Esophagus squamous epithelium (tissue), 5 donors: ENCODE results near the gene SPATA13. TPM values are rescaled to one million over a fixed set of nuclear protein-coding genes. Genes with fewer than 3 reads are reported as not detected.
"Not testable (repeated sequence)": the region's sequence is repeated elsewhere in the genome, so short reads cannot be mapped to it uniquely, and the experiment has no call there.

Experiments used
- DNase-seq: peaks from one replicate; lab custom pipeline; 2025; lab: John Stamatoyannopoulos, UW
- H3K27ac ChIP-seq, 4 donors: fragments of 200-600 bp; sonication (generic); one replicate each; pipeline ENCODE4 v1.5.1; 2016 to 2019; ENCODE audit warnings: mild to moderate bottlenecking in 1 of 4
- H3K27me3 ChIP-seq, 4 donors: fragments of 200-600 bp; sonication (generic); 1 replicate in 3 of 4; 2 replicates in 1 of 4; pipeline versions ENCODE4 v1.5.1 to v1.6.0; 2017 to 2021; ENCODE audit warnings: antibody characterized with exemption in 1 of 4
- H3K36me3 ChIP-seq, 3 donors: fragments of 200-600 bp; sonication (generic); one replicate each; pipeline ENCODE4 v1.5.1; 2016 to 2019
- H3K4me1 ChIP-seq, 3 donors: fragments of 200-600 bp; sonication (generic); one replicate each; pipeline ENCODE4 v1.5.1; 2017 to 2019
- H3K4me3 ChIP-seq, 4 donors: fragments of 200-600 bp; sonication (generic); 1 replicate in 3 of 4; 2 replicates in 1 of 4; pipeline ENCODE4 v1.5.1; 2016 to 2019; ENCODE audit warnings: mild to moderate bottlenecking in 2 of 4, moderate library complexity in 1 of 4
- H3K9me3 ChIP-seq, 3 donors: fragments of 200-600 bp; sonication (generic); one replicate each; pipeline ENCODE4 v1.5.1; 2016 to 2019
- CTCF ChIP-seq, 6 experiments: fragments of 450-650 bp in 4 of 6; fragments of 200-600 bp in 2 of 6; sonication (generic) in 2 of 6; IDR thresholded peaks; one replicate each; pipeline ENCODE4 v1.5.1; 2016 to 2019; ENCODE audit warnings: antibody characterized with exemption in 6 of 6, mild to moderate bottlenecking in 4 of 6, moderate library complexity in 4 of 6
- POLR2A ChIP-seq, 4 donors: fragments of 450-650 bp; IDR thresholded peaks; one replicate each; pipeline ENCODE4 v1.6.1; 2017; ENCODE audit warnings: antibody characterized with exemption in 4 of 4, mild to moderate bottlenecking in 4 of 4, moderate library complexity in 3 of 4
- WGBS, 2 donors: methylation state at CpG; one replicate each; pipeline ENCODE4 v1.1.5; 2018; 5-methylcytosine and 5-hydroxymethylcytosine counted together
- intact Hi-C: fragments of 100-400 bp; cut with DNase I; formaldehyde crosslinking; loops from one replicate; pipeline ENCODE4 v1.15.0; 2022
- total RNA-seq, 4 donors: library from RNA; depleted of rRNA; stranded (reverse); fragments of >200 nt; gene quantifications; one replicate each; pipeline ENCODE4 v1.1.0, GENCODE V29; 2016
- donor health status: DM: yes; HTN: yes; CAD: no.

Gene SPATA13
- total RNA-seq, 4 donors from 2014 or later = 5.0 to 16.6 (median 9.7) TPM

GRCh38 chr13:24203273-24203672, 42.8 kb downstream of the SPATA13 start:
- Histone ChIP-seq H3K27ac (no peak overlapping the region), H3K36me3 (no peaks in the 10 kb centered on the region), H3K27me3 (no peaks in the 10 kb centered on the region), H3K4me3 (no peak overlapping the region), H3K4me1 (peaks cover 0 to 26% (median 3%) of the 10 kb centered on the region in 3 donors), H3K9me3 (no peaks in the 10 kb centered on the region)
- DNase-seq = no peak
- TF ChIP-seq CTCF (IDR thresholded peaks at IDR 0.05) = no peak
- 44 to 45% methylated on average over 3 of the region's 3 CpGs for WGBS, 2 donors
- intact Hi-C loops = no loop called here

GRCh38 chr13:24203811-24204210, 43.3 kb downstream of the SPATA13 start:
- no peak for DNase-seq

GRCh38 chr13:24205076-24205475, 44.6 kb downstream of the SPATA13 start:
- 85 to 100% methylated on average over 1 of the region's 1 CpG for WGBS, 2 donors

More at GRCh38 chr13:24203811-24204210, 43.3 kb downstream of the SPATA13 start:
- intact Hi-C loops = no loop called here
- H3K36me3 ChIP-seq = no peaks in the 10 kb centered on the region
- no peaks in the 10 kb centered on the region for H3K9me3 ChIP-seq
- no peaks in the 10 kb centered on the region for H3K27me3 ChIP-seq
- TF ChIP-seq CTCF (IDR thresholded peaks at IDR 0.05) (no peak), POLR2A (IDR thresholded peaks at IDR 0.05) (no peak)
- H3K4me3 ChIP-seq = no peak overlapping the region
- H3K27ac ChIP-seq = no peak overlapping the region
- H3K4me1 ChIP-seq = peaks cover 0 to 32% (median 3%) of the 10 kb centered on the region in 3 donors
- 27 to 50% methylated on average over 1 of the region's 1 CpG for WGBS, 2 donors

GRCh38 chr13:24207841-24208667, 47.5 kb downstream of the SPATA13 start:
- intact Hi-C loops = no loop called here
- no peak for DNase-seq
- no peaks in the 10 kb centered on the region for H3K9me3 ChIP-seq
- no peak overlapping the region for H3K27ac ChIP-seq
- H3K4me3 ChIP-seq = no peak overlapping the region
- H3K4me1 ChIP-seq = peaks cover 0 to 28% (median 3%) of the 10 kb centered on the region in 3 donors
- no peaks in the 10 kb centered on the region for H3K36me3 ChIP-seq
- H3K27me3 ChIP-seq = no peaks in the 10 kb centered on the region
- 46 to 66% methylated on average over 7 of the region's 7 CpGs for WGBS, 2 donors
- TF ChIP-seq POLR2A (IDR thresholded peaks at IDR 0.05) (no peak), CTCF (IDR thresholded peaks at IDR 0.05) (no peak)

More at GRCh38 chr13:24205076-24205475, 44.6 kb downstream of the SPATA13 start:
- intact Hi-C loops, H3K4me3 ChIP-seq, H3K27ac ChIP-seq, H3K27me3 ChIP-seq, H3K36me3 ChIP-seq, DNase-seq, H3K9me3 ChIP-seq: not testable (repeated sequence)
- peaks cover 0 to 32% (median 3%) of the 10 kb centered on the region in 3 donors for H3K4me1 ChIP-seq

- TF ChIP-seq CTCF (IDR thresholded peaks at IDR 0.05) (no peak), POLR2A (IDR thresholded peaks at IDR 0.05) (no peak)
- no peak overlapping the region for H3K4me3 ChIP-seq
- no peak overlapping the region for H3K27ac ChIP-seq
- no peaks in the 10 kb centered on the region for H3K36me3 ChIP-seq
- no peak for DNase-seq
- no peaks in the 10 kb centered on the region for H3K9me3 ChIP-seq
- WGBS, 2 donors = 87 to 89% methylated on average over 5 of the region's 5 CpGs
- H3K4me1 ChIP-seq = peaks cover 0 to 17% (median under 1%) of the 10 kb centered on the region in 3 donors
- H3K27me3 ChIP-seq = no peaks in the 10 kb centered on the region
- intact Hi-C loops = no loop called here
Measured at GRCh38 chr13:24209138-24209537, 48.6 kb downstream of the SPATA13 start.
